Ovary (tissue), 9 donors: Measurements from ENCODE around the gene KCNQ4. TPM values are rescaled to one million over a fixed set of nuclear protein-coding genes. Genes with fewer than 3 reads are reported as not detected.

Experiments
- DNase-seq, 5 donors: peaks; one replicate each; pipeline ENCODE4 v3.0.0-alpha.2; 2019 to 2020
- H3K27ac ChIP-seq, 2 donors: fragments of 200-600 bp; one replicate each; pipeline versions ENCODE4 v1.5.1 to v1.8.0; 2019 to 2022
- H3K27me3 ChIP-seq: fragments of 200-600 bp; one replicate; pipeline ENCODE4 v1.8.0; 2022
- H3K36me3 ChIP-seq: fragments of 200-600 bp; sonication (generic); one replicate; pipeline ENCODE4 v1.5.1; 2019
- H3K4me1 ChIP-seq: one replicate; pipeline ENCODE4 v1.8.1; 2013; ENCODE audit warnings: mild to moderate bottlenecking, moderate library complexity; ENCODE audit not compliant: insufficient read depth
- H3K4me3 ChIP-seq: fragments of 200-600 bp; sonication (generic); one replicate; pipeline ENCODE4 v1.5.1; 2017
- H3K9me3 ChIP-seq, 2 donors: fragments of 200-600 bp in 1 of 2; sonication (generic) in 1 of 2; one replicate each; pipeline versions ENCODE4 v1.5.1 to v1.8.1; 2013 to 2019; ENCODE audit warnings: mild to moderate bottlenecking in 1 of 2, moderate library complexity in 1 of 2
- EP300 ChIP-seq: sonication (generic); formaldehyde crosslinking; IDR thresholded peaks from one replicate; pipeline ENCODE4 v1.6.1; 2017; ENCODE audit warnings: antibody characterized with exemption
- POLR2A ChIP-seq: fragments of 450-650 bp; IDR thresholded peaks from one replicate; pipeline ENCODE4 v1.6.1; 2017; ENCODE audit warnings: antibody characterized with exemption, mild to moderate bottlenecking, moderate library complexity
- WGBS, 3 donors: extraction: QIAGEN DNeasy Blood & Tissue Kit in 1 of 3; methylation state at CpG; one replicate each; pipeline versions ENCODE4 v1.1.5 to v1.1.7; 2013 to 2017; 5-methylcytosine and 5-hydroxymethylcytosine counted together
- intact Hi-C, 4 donors: fragments of 100-400 bp; cut with DNase I; formaldehyde crosslinking; loops; one replicate each; pipeline versions ENCODE4 v1.11.0 to v1.15.1; 2022 to 2023
- polyA plus RNA-seq, 2 donors: library from polyadenylated mRNA; stranded (reverse); fragments of 200-250 nt in 1 of 2; fragments of 350-450 nt in 1 of 2; fragmentation: Illumina TruSeq in 1 of 2; extraction: RNeasy Lipid Tissue Mini Kit (QIAGEN cat#74804) in 1 of 2; gene quantifications; one replicate each; pipeline ENCODE4 v1.2.3, GENCODE V29; 2013 to 2014
- total RNA-seq, 7 donors: library from RNA; depleted of rRNA in 2 of 7; stranded (reverse); fragments of >200 nt in 2 of 7; fragmentation: NEBNext Ultra II Directional in 3 of 7; extraction: Animal tissue kit (Norgen Biotek cat#: 25700) in 3 of 7; gene quantifications; one replicate each; pipeline versions ENCODE4 v1.1.0 to v1.2.4, GENCODE V29; 2016 to 2023
- TF ChIP-seq, protein P1 (sequence below), 3 donors: fragments of 450-650 bp in 2 of 3; fragments of 200-600 bp in 1 of 3; IDR thresholded peaks; one replicate each; pipeline versions ENCODE4 v1.5.1 to v1.8.0; 2016 to 2022; ENCODE audit warnings: antibody characterized with exemption in 3 of 3, mild to moderate bottlenecking in 1 of 3
- donor health status: DM: no; HTN: no; CAD: no; lungs with moderate emphysema.
- donor health status: DM: no; HTN: no; CAD: no.
- donor health status: Bipolar disorder and iron deficiency.
- donor health status: DM: yes; HTN: yes; CAD: no.
- donor health status: DM: no; HTN: no; CAD: no.
- donor health status: DM: yes; HTN: yes; CAD: no.

KCNQ4 gene
- total and polyA plus RNA-seq, 9 donors: 0.36 to 3.1 (median 0.84) TPM

DNA sequence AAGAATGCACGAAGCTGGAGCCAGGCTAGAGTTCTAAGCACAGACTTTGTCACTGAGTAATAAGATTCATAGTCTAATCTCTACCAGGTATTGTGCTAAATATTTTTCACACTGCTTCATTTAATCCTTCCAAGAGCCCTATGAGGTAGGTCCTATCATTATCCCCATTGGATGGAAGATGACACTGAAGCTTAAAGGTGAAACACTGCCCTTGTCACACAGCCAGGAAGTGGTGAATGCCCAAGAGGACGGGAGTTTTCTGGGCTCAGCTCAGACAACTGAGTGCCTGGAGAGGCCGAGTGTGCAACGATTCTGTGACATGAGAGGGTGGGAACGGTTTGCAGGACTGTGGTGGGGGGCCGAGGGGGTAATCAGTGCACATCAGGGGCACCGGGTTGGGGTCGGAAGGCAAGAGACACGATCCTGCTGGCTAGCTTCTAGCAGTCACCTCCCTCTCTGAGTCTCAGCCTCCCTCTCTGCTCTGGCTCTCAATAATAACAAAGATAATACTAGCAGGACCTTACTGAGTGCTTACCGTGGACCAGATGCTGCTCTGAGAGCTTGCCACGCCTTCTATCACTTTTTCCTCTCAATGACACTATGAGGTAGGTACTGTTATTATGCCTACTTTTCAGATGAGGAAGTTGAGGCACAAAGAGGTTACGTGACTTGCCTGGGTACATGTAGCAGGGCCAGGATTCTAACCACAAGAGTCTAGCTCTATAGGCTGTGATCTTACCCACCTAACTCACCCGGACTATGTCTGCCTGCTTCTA lies 12.4 kb downstream of the KCNQ4 start:
- 55 to 61% (median 56%) methylated on average over 13 of the region's 13 CpGs for WGBS, 3 donors
- no peaks in the 10 kb centered on the region for H3K27me3 ChIP-seq
- H3K4me3 ChIP-seq: no peak overlapping the region
- H3K27ac ChIP-seq: no peak overlapping the region
- no peaks in the 10 kb centered on the region for H3K36me3 ChIP-seq
- no peak for TF ChIP-seq EP300
- no peak for TF ChIP-seq POLR2A
- TF ChIP-seq, protein P1, sequence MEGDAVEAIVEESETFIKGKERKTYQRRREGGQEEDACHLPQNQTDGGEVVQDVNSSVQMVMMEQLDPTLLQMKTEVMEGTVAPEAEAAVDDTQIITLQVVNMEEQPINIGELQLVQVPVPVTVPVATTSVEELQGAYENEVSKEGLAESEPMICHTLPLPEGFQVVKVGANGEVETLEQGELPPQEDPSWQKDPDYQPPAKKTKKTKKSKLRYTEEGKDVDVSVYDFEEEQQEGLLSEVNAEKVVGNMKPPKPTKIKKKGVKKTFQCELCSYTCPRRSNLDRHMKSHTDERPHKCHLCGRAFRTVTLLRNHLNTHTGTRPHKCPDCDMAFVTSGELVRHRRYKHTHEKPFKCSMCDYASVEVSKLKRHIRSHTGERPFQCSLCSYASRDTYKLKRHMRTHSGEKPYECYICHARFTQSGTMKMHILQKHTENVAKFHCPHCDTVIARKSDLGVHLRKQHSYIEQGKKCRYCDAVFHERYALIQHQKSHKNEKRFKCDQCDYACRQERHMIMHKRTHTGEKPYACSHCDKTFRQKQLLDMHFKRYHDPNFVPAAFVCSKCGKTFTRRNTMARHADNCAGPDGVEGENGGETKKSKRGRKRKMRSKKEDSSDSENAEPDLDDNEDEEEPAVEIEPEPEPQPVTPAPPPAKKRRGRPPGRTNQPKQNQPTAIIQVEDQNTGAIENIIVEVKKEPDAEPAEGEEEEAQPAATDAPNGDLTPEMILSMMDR (IDR thresholded peaks at IDR 0.05): no peak
- H3K4me1 ChIP-seq: peaks cover 16% of the 10 kb centered on the region
- intact Hi-C loops: no loop called here
- H3K9me3 ChIP-seq: no peaks in the 10 kb centered on the region
- DNase-seq: no peak

DNA sequence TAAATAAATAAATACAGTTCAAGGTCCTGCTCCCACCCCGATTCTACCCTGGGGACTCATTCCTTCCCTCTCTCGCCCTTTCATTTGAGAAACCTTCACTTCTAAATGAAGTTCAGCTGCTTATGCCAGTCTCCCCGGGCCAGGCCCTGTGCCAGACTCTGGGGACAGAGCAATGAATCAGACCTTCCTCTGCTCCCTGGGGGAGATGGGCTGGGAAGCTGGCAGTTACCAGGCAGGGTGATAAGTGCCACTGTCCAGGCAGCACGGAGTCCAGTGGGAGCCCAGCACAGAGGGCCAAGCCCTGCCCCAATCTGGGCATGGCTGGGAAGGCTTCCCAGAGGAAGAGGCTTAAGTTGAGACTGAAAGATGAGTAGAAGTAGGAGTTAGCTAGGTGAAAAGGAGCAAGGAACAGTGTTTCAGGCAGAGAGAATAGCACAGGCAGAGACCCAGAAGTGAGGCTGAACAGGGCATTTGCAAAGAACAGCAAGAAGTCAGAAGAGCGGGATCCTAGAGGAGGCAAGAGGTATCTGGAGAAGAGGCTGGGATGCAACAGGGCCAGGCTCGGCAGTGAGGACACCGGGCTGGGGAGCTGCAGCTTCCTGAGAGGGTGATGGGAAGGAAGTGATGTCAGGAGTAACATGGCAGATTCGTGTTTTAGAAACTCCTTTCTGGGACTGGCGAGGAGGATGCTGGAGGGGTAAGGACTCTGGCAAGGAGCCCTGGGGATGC lies 13.5 kb downstream of the KCNQ4 start:
- 65 to 67% (median 67%) methylated on average over 9 of the region's 9 CpGs for WGBS, 3 donors
- H3K9me3 ChIP-seq: no peaks in the 10 kb centered on the region
- DNase-seq: no peak
- H3K4me3 ChIP-seq: no peak overlapping the region
- H3K36me3 ChIP-seq: no peaks in the 10 kb centered on the region
- no peaks in the 10 kb centered on the region for H3K27me3 ChIP-seq
- H3K4me1 ChIP-seq: peaks cover 16% of the 10 kb centered on the region
- no peak overlapping the region for H3K27ac ChIP-seq
- intact Hi-C loops: no loop called here
- no peak for TF ChIP-seq EP300
- TF ChIP-seq, protein P1 (IDR thresholded peaks at IDR 0.05): no peak
- no peak for TF ChIP-seq POLR2A

DNA sequence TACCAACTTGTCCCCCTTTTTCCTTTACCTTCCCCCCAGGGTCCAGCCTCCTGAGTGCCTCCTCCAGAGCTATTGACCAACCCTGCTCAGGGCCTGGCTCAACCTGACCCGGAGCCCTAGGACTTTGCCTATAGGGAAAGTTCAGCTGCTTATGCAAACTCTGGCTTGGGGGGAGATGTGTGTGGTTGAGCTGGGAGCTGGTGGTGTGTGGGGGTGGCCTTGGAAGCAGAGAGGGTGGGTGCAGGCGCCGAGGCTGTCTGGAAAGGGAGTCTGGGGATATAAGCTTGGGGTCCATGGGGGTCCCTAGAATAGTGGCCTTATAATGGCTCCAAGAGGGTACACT lies 14.1 kb downstream of the KCNQ4 start:
- H3K27ac ChIP-seq: no peak overlapping the region
- WGBS, 3 donors: 90% methylated on average over 3 of the region's 3 CpGs
- intact Hi-C loops: no loop called here

More for the DNA sequence above, 14.1 kb downstream of the KCNQ4 start:
- Histone ChIP-seq H3K9me3 (no peaks in the 10 kb centered on the region), H3K4me3 (no peak overlapping the region), H3K4me1 (peaks cover 16% of the 10 kb centered on the region), H3K27me3 (no peaks in the 10 kb centered on the region), H3K36me3 (no peaks in the 10 kb centered on the region)
- TF ChIP-seq, protein P1 (IDR thresholded peaks at IDR 0.05): no peak
- no peak for TF ChIP-seq POLR2A
- no peak for TF ChIP-seq EP300
- DNase-seq: no peak
